ENCODE measurements around the gene PTPN12.
A peak's percentile ranks its signal among the peaks of the same experiment; 100 is the strongest.

PTPN12 gene

GRCh38 chr7:77571801-77572200, 34.7 kb downstream of the PTPN12 start:
- Mint-ChIP-seq H3K4me1 (ENCODE audit: low read depth in 2 of 2) (peaks cover 4 to 16% of the 10 kb centered on the region in 2 donors), H3K27me3 (no peaks in the 10 kb centered on the region), H3K9me3 (no peaks in the 10 kb centered on the region), H3K36me3 (ENCODE audit: insufficient read depth) (peaks cover 24% of the 10 kb centered on the region), H3K27ac (no peak overlapping the region), H3K4me3 (no peak overlapping the region)
- DNase-seq = no peak
- no peak for ATAC-seq (replicated peaks)

GRCh38 chr7:77575187-77575586, 38.1 kb downstream of the PTPN12 start:
- no peak overlapping the region for H3K27ac Mint-ChIP-seq
- DNase-seq (no peak), ATAC-seq (replicated peaks) (no peak)
- H3K27me3 Mint-ChIP-seq = no peaks in the 10 kb centered on the region
- H3K36me3 Mint-ChIP-seq (ENCODE audit: insufficient read depth) = peaks cover 21% of the 10 kb centered on the region
- peaks cover 3 to 5% of the 10 kb centered on the region in 2 donors for H3K4me1 Mint-ChIP-seq (ENCODE audit: low read depth in 2 of 2)
- no peaks in the 10 kb centered on the region for H3K9me3 Mint-ChIP-seq
- no peak overlapping the region for H3K4me3 Mint-ChIP-seq

GRCh38 chr7:77576856-77577255, 39.8 kb downstream of the PTPN12 start:
- Mint-ChIP-seq H3K36me3 (ENCODE audit: insufficient read depth) (peaks cover 21% of the 10 kb centered on the region), H3K9me3 (no peaks in the 10 kb centered on the region), H3K4me3 (no peak overlapping the region), H3K4me1 (ENCODE audit: low read depth in 2 of 2) (peaks cover 3 to 5% of the 10 kb centered on the region in 2 donors), H3K27ac (peak overlapping the region in 1 of 2 donors; percentile 58), H3K27me3 (no peaks in the 10 kb centered on the region)
- DNase-seq (no peak), ATAC-seq (replicated peaks) (no peak)

GRCh38 chr7:77579797-77580196, 42.7 kb downstream of the PTPN12 start:
- Mint-ChIP-seq H3K4me1 (ENCODE audit: low read depth in 2 of 2) (peaks cover 0 to 3% of the 10 kb centered on the region in 2 donors), H3K27ac (peak overlapping the region in 1 of 2 donors; percentile 24), H3K4me3 (no peak overlapping the region), H3K9me3 (no peaks in the 10 kb centered on the region), H3K36me3 (ENCODE audit: insufficient read depth) (peaks cover 38% of the 10 kb centered on the region), H3K27me3 (no peaks in the 10 kb centered on the region)
- no peak for ATAC-seq (replicated peaks)
- no peak for DNase-seq

GRCh38 chr7:77580762-77581350, 43.8 kb downstream of the PTPN12 start:
- peak overlapping the region in 1 of 2 donors; percentile 22 for H3K27ac Mint-ChIP-seq
- ATAC-seq (replicated peaks) (no peak), DNase-seq (no peak)
- peaks cover 32% of the 10 kb centered on the region for H3K36me3 Mint-ChIP-seq (ENCODE audit: insufficient read depth)
- H3K27me3 Mint-ChIP-seq = no peaks in the 10 kb centered on the region
- no peaks in the 10 kb centered on the region for H3K9me3 Mint-ChIP-seq
- peaks cover 0 to 1% of the 10 kb centered on the region in 2 donors for H3K4me1 Mint-ChIP-seq (ENCODE audit: low read depth in 2 of 2)
- no peak overlapping the region for H3K4me3 Mint-ChIP-seq

GRCh38 chr7:77587272-77587671, 50.2 kb downstream of the PTPN12 start:
- DNase-seq = no peak
- Mint-ChIP-seq H3K27me3 (no peaks in the 10 kb centered on the region), H3K4me1 (ENCODE audit: low read depth in 2 of 2) (peaks cover 0 to 4% of the 10 kb centered on the region in 2 donors), H3K9me3 (no peaks in the 10 kb centered on the region), H3K27ac (no peak overlapping the region), H3K36me3 (ENCODE audit: insufficient read depth) (peaks cover 27% of the 10 kb centered on the region), H3K4me3 (no peak overlapping the region)
- no peak for ATAC-seq (replicated peaks)

- peak overlapping the region; percentile 12 to 31 for H3K27ac Mint-ChIP-seq
- no peaks in the 10 kb centered on the region for H3K27me3 Mint-ChIP-seq
- DNase-seq (no peak), ATAC-seq (replicated peaks) (no peak)
- no peak overlapping the region for H3K4me3 Mint-ChIP-seq
- H3K36me3 Mint-ChIP-seq (ENCODE audit: insufficient read depth) = peaks cover 28% of the 10 kb centered on the region
- H3K9me3 Mint-ChIP-seq = no peaks in the 10 kb centered on the region
- no peaks in the 10 kb centered on the region for H3K4me1 Mint-ChIP-seq (ENCODE audit: low read depth in 2 of 2)
These were observed 63.9 kb downstream of the PTPN12 start for GRCh38 chr7:77600952-77601351.

GRCh38 chr7:77606562-77606961, 69.5 kb downstream of the PTPN12 start:
- DNase-seq (no peak), ATAC-seq (replicated peaks) (no peak)
- no peaks in the 10 kb centered on the region for H3K27me3 Mint-ChIP-seq
- no peaks in the 10 kb centered on the region for H3K9me3 Mint-ChIP-seq
- H3K4me1 Mint-ChIP-seq (ENCODE audit: low read depth in 2 of 2) = peaks cover 0 to 7% of the 10 kb centered on the region in 2 donors
- H3K27ac Mint-ChIP-seq = no peak overlapping the region
- peaks cover 28% of the 10 kb centered on the region for H3K36me3 Mint-ChIP-seq (ENCODE audit: insufficient read depth)
- H3K4me3 Mint-ChIP-seq = no peak overlapping the region

- ATAC-seq (replicated peaks) = no peak
- Mint-ChIP-seq H3K4me3 (no peak overlapping the region), H3K27me3 (no peaks in the 10 kb centered on the region), H3K9me3 (no peaks in the 10 kb centered on the region), H3K4me1 (ENCODE audit: low read depth in 2 of 2) (no peaks in the 10 kb centered on the region), H3K27ac (no peak overlapping the region), H3K36me3 (ENCODE audit: insufficient read depth) (peaks cover 9% of the 10 kb centered on the region)
- no peak for DNase-seq
These were observed 82.2 kb downstream of the PTPN12 start for GRCh38 chr7:77619314-77619713.

- DNase-seq (no peak), ATAC-seq (replicated peaks) (no peak)
- Mint-ChIP-seq H3K36me3 (ENCODE audit: insufficient read depth) (peaks cover 19% of the 10 kb centered on the region), H3K27ac (peak overlapping the region in 1 of 2 donors; percentile 56), H3K27me3 (no peaks in the 10 kb centered on the region), H3K9me3 (no peaks in the 10 kb centered on the region), H3K4me3 (no peak overlapping the region), H3K4me1 (ENCODE audit: low read depth in 2 of 2) (no peaks in the 10 kb centered on the region)
These were observed 89.7 kb downstream of the PTPN12 start for GRCh38 chr7:77626586-77627308.

- no peaks in the 10 kb centered on the region for H3K9me3 Mint-ChIP-seq
- ATAC-seq (replicated peaks) (no peak), DNase-seq (no peak)
- no peaks in the 10 kb centered on the region for H3K4me1 Mint-ChIP-seq (ENCODE audit: low read depth in 2 of 2)
- no peak overlapping the region for H3K4me3 Mint-ChIP-seq
- no peaks in the 10 kb centered on the region for H3K27me3 Mint-ChIP-seq
- no peak overlapping the region for H3K27ac Mint-ChIP-seq
- H3K36me3 Mint-ChIP-seq (ENCODE audit: insufficient read depth) = peaks cover 19% of the 10 kb centered on the region
These were observed 90.2 kb downstream of the PTPN12 start for GRCh38 chr7:77627309-77627676.

GRCh38 chr7:77629797-77630196, 92.7 kb downstream of the PTPN12 start:
- no peak for DNase-seq
- H3K4me1 Mint-ChIP-seq (ENCODE audit: low read depth in 2 of 2) = no peaks in the 10 kb centered on the region
- no peaks in the 10 kb centered on the region for H3K27me3 Mint-ChIP-seq
- H3K27ac Mint-ChIP-seq = no peak overlapping the region
- H3K36me3 Mint-ChIP-seq (ENCODE audit: insufficient read depth) = peaks cover 24% of the 10 kb centered on the region
- ATAC-seq (replicated peaks) = no peak
- H3K9me3 Mint-ChIP-seq = no peaks in the 10 kb centered on the region
- H3K4me3 Mint-ChIP-seq = no peak overlapping the region

- no peaks in the 10 kb centered on the region for H3K4me1 Mint-ChIP-seq (ENCODE audit: low read depth in 2 of 2)
- no peaks in the 10 kb centered on the region for H3K9me3 Mint-ChIP-seq
- no peak for ATAC-seq (replicated peaks)
- no peaks in the 10 kb centered on the region for H3K27me3 Mint-ChIP-seq
- H3K27ac Mint-ChIP-seq = no peak overlapping the region
- H3K36me3 Mint-ChIP-seq (ENCODE audit: insufficient read depth) = peaks cover 17% of the 10 kb centered on the region
- H3K4me3 Mint-ChIP-seq = no peak overlapping the region
- DNase-seq = no peak
These were observed 94.7 kb downstream of the PTPN12 start for GRCh38 chr7:77631820-77632219.

- Mint-ChIP-seq H3K27me3 (no peaks in the 10 kb centered on the region), H3K9me3 (no peaks in the 10 kb centered on the region), H3K36me3 (ENCODE audit: insufficient read depth) (peaks cover 13% of the 10 kb centered on the region), H3K27ac (no peak overlapping the region), H3K4me3 (no peak overlapping the region), H3K4me1 (ENCODE audit: low read depth in 2 of 2) (no peaks in the 10 kb centered on the region)
- ATAC-seq (replicated peaks) (no peak), DNase-seq (no peak)
These were observed 107.7 kb downstream of the PTPN12 start for GRCh38 chr7:77644774-77645173.

Measured in effector memory CD8-positive, alpha-beta T cell (primary cell).